Activated CD4-positive, alpha-beta T cell treated with anti-CD3 and anti-CD28 coated beads for 1 hour (primary cell): ENCODE data around the gene DNM2.
"Not testable (repeated sequence)": the region's sequence is repeated elsewhere in the genome, so short reads cannot be mapped to it uniquely, and the experiment has no call there.

ENCODE experiments used
- DNase-seq: peaks from one replicate; pipeline ENCODE4 v3.0.0-alpha.2; 2020

The DNM2 gene

DNA sequence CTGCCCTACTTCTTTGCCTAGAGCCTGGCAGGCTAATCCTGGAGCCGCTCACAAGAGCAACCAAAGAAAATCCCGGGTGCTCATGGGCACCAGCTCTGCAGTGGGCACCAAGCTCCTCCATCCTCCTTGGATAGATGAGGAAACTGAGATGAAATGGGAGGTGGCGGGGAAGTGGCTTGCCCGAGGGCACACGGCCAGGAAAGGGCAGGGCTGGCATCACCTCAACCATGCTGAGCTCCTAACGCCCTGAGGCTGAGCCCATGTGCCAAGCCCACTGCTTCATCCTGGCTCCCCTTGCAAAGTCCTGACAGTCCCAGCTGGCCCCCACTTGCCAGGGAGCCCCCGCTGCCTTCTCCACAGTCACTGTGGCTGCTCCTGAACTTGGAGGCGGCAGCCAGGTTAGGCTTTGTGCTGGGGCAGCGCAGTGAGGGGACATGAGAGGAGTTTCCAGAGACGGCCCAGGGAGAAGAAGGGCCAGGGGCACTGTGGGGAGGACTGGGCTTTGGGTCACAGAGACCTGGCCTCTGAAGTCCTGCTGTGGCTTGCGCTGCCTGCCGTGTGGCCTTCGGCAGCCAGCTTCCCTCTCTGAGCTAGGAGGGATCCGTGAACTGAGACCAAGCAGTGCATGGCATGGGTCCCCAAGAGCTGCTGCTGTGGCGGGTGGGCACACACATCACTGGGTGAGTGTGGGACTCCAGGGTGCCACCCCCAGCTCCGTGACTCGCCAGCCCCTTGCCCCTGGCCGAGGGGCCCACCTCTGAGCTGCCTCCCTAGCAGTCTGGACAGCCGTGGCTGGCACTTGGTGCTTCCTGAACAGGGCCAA lies 100.6 kb downstream of the DNM2 start:
- no peak for DNase-seq

DNA sequence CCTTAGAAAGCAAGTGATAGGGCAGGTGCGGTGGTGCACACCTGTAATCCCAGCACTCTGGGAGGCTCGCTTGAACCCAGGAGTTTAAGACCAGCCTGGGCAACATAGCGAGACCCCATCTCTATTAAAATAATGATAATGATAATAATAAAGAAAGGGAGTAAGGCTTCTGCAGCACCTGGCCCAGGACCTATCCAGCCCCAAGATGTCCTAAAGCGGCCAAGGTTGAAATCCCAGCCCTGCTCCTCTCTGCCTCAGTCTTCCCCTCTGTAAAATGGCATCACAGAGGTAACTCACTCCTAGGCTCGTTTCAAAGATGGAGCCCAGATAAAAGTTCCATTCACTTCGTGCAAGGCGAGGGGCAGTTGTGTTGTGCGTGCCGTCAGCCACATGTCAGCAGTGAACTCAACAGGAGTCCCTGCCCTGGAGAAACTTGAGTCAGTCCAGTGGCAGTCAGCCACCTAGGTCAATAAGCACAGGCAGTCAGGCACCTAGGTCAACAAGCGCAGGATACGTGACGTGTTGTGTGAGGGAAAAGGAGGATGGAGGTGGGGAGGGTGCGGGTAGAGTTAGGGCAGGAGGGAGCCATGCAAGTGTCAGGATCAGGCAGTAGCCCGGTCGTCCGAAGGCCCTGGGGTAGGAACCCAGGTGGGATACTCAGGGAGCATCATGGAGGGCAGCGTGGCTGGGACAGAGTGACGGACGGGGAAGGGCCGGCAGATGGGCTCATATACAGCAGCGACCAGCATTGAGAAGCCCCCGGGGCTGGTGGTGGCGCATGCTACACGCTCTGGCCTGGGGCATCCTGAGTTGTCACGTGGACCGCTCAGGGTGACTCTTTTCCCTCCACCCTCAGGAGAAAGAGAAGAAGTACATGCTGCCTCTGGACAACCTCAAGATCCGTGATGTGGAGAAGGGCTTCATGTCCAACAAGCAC lies 101.5 kb downstream of the DNM2 start:
- DNase-seq, result no peak

DNA sequence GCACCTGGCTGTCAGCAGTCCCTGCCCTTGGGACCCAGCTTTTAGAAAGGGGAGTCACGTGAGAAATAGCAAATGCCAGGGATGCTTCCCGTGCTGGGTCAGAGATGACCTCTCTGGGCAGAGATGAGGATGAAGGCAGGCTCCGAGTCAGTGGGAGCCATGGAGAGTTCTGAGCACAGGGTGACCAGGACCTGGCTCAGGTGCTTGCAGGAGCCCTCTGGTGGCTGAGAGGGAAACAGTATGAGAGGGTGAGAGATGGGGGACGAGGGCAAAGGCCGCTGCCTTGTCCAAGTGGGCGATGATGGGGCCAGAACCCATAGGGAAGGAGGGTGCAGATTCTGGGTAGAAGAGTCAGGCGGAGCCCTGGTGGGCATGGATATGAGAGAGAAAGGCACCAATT lies 102.3 kb downstream of the DNM2 start:
- DNase-seq, result no peak

DNA sequence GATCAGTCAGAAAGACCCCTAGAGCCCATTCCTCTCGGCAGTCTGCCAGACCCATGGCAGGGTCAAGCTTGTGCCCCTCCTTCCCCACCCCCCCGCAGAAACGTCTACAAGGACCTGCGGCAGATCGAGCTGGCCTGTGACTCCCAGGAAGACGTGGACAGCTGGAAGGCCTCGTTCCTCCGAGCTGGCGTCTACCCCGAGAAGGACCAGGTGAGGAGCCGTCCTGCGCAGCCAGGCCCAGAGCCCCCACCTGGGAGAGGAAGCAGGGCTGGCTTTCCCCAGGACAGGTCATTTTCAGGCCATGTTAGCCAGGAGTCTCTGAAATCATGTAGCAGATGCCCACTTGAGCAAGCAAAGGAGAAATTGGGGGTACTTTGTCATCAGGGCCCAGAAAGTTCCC lies 105.8 kb downstream of the DNM2 start:
- no peak for DNase-seq

DNA sequence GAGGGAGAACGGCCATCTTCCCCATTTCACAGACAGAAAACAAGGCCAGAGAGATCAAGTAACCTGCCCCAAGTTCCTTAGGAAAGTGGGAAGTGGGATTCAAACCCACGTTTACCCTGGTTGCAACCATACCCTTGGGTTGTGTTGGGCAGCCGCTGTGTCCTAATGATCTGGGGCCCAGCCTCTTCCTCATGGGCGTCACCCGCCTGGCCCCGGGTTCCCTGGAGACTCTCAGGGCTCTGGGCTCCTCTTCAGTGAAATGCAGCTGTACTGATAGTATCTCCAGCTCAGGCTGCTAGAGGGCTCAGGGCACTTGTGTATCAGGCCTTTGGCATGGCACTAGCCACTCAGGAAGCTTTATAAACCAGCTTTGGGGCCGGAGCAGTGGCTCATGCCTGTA lies 108.4 kb downstream of the DNM2 start:
- no peak for DNase-seq

DNA sequence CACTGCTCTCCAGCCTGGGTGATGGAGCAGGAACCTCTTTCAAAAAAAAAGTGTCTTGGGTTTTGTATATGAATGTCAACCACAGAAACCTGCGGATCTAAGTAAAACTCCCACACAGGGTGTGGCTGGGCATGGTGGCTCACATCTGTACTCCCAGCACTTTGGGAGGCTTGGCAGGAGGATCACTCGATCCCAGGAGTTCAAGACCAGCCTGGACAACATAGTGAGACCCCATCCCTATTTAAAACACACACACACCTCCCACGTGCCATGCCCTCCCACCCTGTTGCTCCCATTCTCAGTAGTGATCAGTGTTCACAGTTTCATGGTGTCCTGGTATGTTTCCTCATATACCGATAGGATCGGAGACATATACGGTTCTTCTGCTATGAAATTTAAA lies 109.0 kb downstream of the DNM2 start:
- DNase-seq, result no peak

DNA sequence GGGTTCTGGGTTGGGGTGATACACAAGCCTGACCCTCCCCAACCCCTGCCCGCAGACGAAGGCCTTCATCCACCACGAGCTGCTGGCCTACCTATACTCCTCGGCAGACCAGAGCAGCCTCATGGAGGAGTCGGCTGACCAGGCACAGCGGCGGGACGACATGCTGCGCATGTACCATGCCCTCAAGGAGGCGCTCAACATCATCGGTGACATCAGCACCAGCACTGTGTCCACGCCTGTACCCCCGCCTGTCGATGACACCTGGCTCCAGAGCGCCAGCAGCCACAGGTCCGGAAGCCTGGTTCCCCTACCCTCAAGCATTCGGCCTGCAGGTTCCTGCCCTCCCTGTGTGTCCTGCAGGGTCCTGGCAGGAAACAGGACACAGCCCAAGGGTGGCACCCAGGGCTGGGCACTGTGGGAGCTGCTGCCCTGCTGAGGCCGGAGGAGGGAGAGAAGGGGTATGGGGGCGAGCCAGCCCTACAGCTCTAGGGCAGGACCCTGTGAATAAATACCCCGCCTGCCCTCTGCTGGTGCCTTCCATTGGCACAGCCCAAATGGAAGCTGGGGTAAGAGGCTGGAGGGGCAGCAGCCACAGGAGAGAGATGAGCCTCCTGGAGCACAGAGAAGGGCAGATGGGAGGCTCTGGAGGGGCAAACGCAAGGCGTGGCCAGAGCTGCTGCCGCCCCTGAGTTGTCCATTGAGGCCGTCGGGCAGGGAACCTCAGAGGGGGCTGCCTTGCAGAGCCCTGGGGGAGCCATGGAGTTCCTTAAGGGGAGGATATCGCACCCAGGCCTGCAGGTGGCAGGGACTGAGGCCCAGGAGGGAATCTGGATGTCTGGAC lies 111.3 kb downstream of the DNM2 start:
- no peak for DNase-seq

DNA sequence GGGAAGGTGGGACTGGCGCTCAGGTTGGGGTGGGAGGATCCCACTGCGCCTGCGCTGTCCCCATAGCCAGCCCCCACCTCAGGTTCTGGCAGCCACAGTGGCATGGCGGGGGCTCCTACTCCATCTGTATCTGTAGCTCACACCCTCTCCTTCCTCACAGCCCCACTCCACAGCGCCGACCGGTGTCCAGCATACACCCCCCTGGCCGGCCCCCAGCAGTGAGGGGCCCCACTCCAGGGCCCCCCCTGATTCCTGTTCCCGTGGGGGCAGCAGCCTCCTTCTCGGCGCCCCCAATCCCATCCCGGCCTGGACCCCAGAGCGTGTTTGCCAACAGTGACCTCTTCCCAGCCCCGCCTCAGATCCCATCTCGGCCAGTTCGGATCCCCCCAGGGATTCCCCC lies 112.1 kb downstream of the DNM2 start:
- DNase-seq, result no peak

DNA sequence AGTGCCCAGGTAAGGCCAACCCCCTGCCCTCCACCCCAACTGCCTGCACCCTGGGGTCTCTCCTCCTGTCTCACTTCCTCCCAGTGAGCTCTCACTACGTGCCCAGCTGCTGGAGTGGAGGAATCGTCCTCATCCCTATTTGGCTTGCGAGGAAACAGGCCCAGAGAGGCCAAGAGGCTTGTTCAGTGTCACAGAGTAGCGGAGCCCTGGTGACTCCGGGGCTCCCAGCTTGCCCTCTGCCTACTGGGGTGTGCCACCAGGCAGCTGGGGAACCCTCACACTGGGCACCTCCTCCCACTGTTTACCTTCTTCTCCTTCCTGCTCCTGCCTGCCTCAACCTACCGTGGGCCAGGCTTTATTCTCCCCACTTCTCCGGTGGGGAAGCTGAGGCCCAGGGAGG lies 112.5 kb downstream of the DNM2 start:
- no peak for DNase-seq

DNA sequence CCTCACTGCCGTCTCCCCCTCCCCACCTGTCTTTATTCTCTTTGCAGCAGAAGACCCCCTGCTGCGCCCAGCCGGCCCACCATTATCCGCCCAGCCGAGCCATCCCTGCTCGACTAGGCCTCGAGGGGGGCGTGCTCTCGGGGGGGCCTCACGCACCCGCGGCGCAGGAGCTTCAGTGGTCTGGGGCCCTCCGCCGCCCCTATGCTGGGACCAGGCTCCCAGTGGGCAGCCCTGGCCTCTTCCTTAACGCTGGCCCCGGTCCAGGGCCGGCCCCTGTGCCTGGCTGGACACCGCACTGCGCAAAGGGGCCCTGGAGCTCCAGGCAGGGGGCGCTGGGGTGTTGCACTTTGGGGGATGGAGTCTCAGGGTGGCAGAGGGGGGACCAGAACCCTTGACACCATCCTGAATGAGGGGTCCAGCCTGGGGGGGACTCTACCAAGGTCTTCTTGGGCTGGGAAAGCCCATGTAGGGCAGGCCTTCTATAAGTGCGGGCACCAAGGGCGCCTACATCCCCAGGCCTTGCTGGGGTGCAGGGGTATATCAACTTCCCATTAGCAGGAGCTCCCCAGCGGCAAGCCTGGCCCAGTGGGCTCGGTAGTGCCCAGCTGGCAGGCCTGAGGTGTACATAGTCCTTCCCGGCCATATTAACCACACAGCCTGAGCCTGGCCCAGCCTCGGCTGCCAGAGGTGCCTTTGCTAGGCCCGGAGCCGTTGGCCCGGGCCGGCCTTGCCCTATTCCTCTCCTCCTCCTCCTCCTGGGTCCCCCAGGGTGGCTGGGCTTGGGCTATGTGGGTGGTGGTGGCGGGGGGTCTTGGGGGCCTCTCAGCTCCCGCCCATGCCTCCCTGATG lies 113.3 kb downstream of the DNM2 start:
- DNase-seq, result no peak

DNA sequence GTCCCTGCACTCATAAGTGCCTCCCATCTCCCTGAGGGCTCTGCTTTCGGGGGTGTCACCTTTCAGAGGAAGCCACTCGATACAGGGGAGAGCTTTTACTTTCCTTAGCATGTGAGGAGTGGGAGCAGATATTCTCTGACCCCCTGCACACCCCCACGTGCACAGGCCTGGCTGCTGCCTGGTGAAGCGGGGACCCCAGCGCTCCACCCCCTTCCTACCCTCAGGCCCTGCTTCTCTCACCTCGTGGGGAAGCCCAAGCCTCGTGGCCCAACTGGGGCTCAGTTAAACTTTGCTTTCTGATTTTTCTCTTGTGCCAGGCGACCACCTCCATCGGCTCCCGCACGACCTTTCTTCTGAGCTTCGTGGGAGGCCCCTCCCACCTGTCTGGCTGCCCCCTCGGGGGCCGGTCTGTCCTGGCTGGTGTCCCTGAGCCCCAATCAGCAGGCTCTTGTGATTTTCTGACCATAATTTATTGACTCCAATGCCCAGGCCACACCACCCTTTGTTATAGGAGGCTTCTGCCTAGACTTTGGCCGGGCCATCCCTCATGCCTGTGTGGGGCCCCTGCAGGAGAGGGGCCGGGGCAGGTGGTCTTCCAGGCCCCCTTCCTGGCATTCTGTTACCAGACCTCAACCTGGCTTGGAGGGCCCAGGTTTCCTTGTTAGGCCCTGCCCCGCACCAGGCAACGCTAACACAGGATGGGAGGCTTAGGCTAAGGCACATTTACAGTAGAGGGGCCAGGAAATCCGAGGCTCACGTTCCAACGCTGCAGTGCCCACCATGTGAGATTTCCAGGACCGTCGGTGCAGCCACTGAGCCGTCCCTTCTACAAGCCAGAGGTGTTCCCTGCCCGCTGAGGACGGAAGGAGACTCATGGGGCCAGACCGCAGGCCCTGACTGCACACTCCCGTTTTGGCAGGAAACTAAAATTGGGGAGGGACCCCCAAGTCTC lies 114.4 kb downstream of the DNM2 start:
- DNase-seq, result no peak

DNA sequence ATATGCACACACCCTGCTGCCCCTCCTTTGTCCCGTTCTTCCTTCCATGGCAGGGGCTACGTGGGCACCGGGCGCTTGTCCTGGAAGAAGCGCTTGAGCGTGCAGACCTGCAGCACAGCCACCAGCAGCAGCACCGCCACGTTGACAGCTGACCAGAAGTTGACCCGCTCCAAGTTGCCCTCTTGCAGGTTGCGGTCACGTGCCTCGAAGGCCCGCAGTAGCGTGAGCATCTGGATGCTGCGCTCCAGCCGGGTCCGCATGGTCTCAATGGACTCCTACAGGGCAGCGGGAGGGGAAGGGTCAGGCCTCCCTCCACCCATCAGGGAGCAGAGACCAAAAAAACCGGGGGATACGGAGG lies 115.0 kb downstream of the DNM2 start:
- DNase-seq, result no peak

DNA sequence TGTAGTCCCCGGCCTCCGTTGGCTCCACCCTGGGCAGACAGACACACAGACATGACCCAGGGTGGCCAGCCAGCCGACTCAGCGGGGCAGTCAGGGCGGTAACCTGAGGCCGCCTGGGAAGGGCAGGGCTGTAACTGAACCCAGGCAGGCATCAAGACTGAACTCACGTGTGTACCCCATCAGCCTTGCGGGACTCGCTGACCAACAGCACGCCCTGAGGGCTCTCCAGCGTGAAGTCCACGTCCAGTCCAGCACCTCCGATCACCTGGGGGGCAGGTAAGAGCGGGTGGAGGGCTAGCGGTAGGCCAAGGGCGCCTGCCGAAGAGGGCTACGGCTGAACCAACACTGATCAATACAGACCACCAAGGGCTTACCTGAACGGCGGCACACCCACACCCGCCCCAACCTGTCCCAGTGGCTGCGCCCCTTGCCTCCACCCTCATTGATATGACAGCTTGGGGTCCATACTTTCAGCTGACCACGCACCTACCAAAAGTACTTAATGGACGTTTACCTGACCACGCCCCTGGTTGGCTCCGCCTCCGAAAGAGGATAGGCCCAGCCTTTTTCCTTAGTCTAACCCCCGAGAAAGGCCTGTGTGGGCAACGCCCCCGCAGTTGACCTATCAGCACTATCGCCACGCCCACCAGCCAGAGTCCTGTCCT lies 117.3 kb downstream of the DNM2 start:
- no peak for DNase-seq

DNA sequence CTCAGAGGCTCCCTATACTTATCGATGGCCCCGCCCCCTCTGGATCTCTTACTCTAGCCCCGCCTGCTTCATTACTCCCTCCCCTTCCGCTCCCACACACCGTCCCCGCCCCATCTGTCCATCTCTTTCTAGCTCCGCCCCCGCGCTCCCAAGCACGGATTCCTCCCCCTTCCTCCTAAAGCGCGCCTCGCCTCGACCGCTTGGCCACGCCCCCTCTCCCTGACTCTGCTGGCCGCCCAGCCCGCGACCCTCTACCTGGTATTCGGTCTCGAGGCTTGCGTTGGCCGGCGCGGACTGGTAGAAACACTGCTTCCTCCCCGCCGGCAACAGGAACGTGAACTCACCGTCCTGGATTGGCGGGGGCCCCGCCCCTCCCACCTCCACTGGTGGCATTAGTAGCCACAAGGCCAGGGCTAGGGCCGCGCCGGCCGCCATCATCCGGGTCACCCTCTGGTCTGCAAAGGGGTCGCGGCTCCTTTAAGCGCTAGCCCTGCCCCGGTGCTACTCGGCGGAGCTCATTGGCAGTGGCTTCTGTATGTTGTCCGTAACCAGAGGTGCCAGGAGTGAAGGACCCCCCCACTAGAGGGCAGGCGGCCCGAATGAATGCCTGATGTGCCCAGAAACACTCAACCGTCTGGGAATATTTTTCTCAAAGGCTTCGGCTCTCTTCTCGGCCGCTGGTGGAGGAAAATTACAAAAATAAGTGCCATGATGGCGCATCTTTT lies 118.0 kb downstream of the DNM2 start, which contains the start of gene TMED1:
TMED1 (minus strand) TSS at position 459 of the 725 bp plus-strand sequence; CDS start at position 438, 21 bp downstream.
- peak; percentile 87 for DNase-seq

DNA sequence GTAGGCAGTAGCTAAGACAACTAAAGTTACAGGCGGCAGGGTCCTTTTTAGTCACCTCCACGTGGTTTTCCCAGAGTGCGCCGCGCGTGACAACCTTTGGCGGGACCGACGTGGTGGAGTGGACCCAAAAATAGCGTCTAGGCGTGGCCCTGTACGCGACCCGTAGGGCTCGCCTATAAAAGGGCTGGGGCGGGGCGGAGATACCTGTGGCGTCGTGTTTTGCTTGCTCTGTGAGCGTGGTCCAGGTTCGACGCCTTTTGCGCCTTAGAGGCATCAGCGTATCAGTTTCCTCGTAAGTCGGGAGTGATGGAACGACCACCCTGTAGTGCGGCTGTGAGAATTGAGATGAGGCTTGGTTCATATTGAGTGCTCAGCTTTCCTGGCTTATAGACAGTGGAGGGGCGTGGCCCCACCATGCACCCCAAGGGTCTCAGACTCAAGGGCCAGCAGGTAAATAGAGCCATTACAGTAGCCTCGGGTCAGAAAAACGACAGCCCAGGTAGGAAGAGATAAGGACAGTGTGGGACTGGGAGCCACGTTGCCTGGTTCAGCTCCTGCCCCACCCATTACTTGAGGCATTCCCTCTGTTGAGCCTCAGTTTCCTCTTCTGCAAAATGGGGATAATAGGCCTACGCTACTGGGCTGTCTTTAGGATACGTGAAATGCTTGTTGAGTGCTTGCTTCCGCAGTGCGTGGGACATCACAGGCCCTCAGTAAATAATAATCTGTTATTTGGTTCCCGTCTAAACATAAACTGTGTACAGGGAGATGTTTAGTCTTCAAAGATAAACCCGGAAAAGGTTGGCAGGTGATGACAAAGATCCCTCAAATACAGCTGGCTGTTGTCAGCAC lies 118.8 kb downstream of the DNM2 start:
- peak; percentile 76 for DNase-seq

DNA sequence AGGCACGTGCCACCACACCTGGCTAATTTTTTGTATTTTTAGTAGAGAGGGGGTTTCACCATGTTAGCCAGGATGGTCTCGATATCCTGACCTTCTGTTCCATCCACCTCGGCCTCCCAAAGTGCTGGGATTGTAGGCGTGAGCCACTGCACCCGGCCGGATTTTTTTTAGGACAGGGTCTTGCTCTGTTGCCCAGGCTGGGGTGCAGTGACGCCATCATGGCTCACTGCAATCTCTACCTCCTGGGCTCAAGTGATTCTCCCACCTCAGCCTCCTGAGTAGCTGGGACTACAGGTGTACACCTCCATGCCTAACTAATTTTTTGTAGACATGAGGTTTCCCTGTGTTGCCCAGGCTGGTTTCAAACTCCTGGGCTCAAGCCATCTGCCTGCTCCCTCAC lies 119.8 kb downstream of the DNM2 start:
- not testable (repeated sequence) for DNase-seq

DNA sequence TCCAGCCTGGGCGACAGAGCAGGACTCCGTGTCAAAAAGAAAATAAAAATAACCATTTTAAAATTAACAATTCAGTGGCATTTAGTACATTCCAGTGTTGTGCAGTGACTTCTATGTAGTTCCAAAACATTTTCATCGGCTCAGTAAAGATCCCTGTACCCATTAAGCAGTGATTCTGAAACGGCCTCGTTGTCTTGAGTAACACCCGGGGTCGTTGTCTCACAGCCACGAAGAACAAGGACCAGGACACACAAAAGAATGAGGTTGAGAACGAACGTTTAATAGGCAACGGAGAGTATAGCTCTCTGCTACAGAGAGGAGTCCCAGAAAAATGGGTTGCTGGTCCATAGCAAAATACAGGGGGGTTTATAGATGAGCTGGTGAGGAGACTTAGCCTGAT lies 120.5 kb downstream of the DNM2 start:
- DNase-seq, result no peak
